Neural cell (in vitro differentiated cells): ENCODE data around the gene PCDH9. TPM values are rescaled to one million over a fixed set of nuclear protein-coding genes. Genes with fewer than 3 reads are reported as not detected.

Experiments
- H2AFZ ChIP-seq: fragments of 200-600, 300-800 bp; sonication (generic), shearing (Covaris generic); 2 replicates; pipeline ENCODE4 v1.6.0; 2014; ENCODE audit warnings: low read depth, mild to moderate bottlenecking, antibody characterized with exemption, low read length, moderate library complexity
- H3F3A ChIP-seq: fragments of 200-600 bp; shearing (Covaris generic); 2 replicates; pipeline ENCODE4 v1.6.1; 2016; ENCODE audit warnings: mild to moderate bottlenecking, moderate library complexity, mixed read lengths, antibody characterized with exemption, low read length; ENCODE audit not compliant: insufficient read depth, poor library complexity, severe bottlenecking
- H3K27ac ChIP-seq: fragments of 200-600, 300-800 bp; sonication (generic), shearing (Covaris generic); 2 replicates; pipeline ENCODE4 v1.5.1; 2014; ENCODE audit warnings: mild to moderate bottlenecking, low read length, moderate library complexity
- H3K27me3 ChIP-seq: fragments of 300-800, 200-600 bp; sonication (generic), shearing (Covaris generic); 2 replicates; pipeline ENCODE4 v1.6.0; 2014; ENCODE audit warnings: mild to moderate bottlenecking, low read depth, low read length, moderate library complexity; ENCODE audit not compliant: insufficient read depth
- H3K36me3 ChIP-seq: fragments of 300-800, 200-600 bp; sonication (generic), shearing (Covaris generic); 2 replicates; pipeline ENCODE4 v1.5.1; 2014; ENCODE audit warnings: mild to moderate bottlenecking, antibody characterized with exemption, low read length, moderate library complexity; ENCODE audit not compliant: insufficient read depth
- H3K4me2 ChIP-seq: fragments of 300-800, 200-600 bp; sonication (generic), shearing (Covaris generic); 2 replicates; pipeline ENCODE4 v1.6.0; 2014; ENCODE audit warnings: mild to moderate bottlenecking, low read length
- H3K4me3 ChIP-seq: fragments of 300-800, 200-600 bp; sonication (generic), shearing (Covaris generic); 2 replicates; pipeline ENCODE4 v1.5.1; 2014; ENCODE audit warnings: mild to moderate bottlenecking, low read length, moderate library complexity
- H3K79me2 ChIP-seq: fragments of 200-600 bp; shearing (Covaris generic); replicated peaks from 2 replicates; pipeline ENCODE4 v1.6.0; 2014; ENCODE audit warnings: mild to moderate bottlenecking, low read length, moderate library complexity; ENCODE audit not compliant: insufficient read depth
- H3K9ac ChIP-seq: fragments of 300-800, 200-600 bp; sonication (generic), shearing (Covaris generic); 2 replicates; pipeline ENCODE4 v1.6.1; 2016; ENCODE audit warnings: mild to moderate bottlenecking, low read length, mixed read lengths
- H3K9me2 ChIP-seq: fragments of 200-600 bp; shearing (Covaris generic); 2 replicates; pipeline ENCODE4 v1.6.1; 2016; ENCODE audit warnings: mild to moderate bottlenecking, low read length, mixed read lengths; ENCODE audit not compliant: insufficient read depth
- H3K9me3 ChIP-seq: fragments of 200-600, 300-800 bp; sonication (generic), shearing (Covaris generic); 2 replicates; pipeline ENCODE4 v1.6.1; 2016; ENCODE audit warnings: mild to moderate bottlenecking, mixed run types, low read length, moderate library complexity, mixed read lengths
- H4K20me1 ChIP-seq: fragments of 200-600 bp; shearing (Covaris generic); 2 replicates; pipeline ENCODE4 v1.6.1; 2016; ENCODE audit warnings: mild to moderate bottlenecking, mixed run types; ENCODE audit not compliant: insufficient read depth
- EP300 ChIP-seq: fragments of 450-650 bp; conservative IDR thresholded peaks from 2 replicates; pipeline ENCODE4 v1.6.1; 2014; ENCODE audit warnings: antibody characterized with exemption, mild to moderate bottlenecking, moderate library complexity; ENCODE audit not compliant: poor library complexity, severe bottlenecking
- EZH2 ChIP-seq: fragments of 200-600, 300-800 bp; shearing (Covaris generic), sonication (generic); IDR thresholded peaks from 2 replicates; pipeline ENCODE4 v1.6.1; 2014; ENCODE audit warnings: antibody characterized with exemption, low read length, borderline replicate concordance, mild to moderate bottlenecking; ENCODE audit not compliant: insufficient read depth, poor library complexity, severe bottlenecking
- MXI1 ChIP-seq: fragments of 450-650 bp; conservative IDR thresholded peaks from 2 replicates; pipeline ENCODE4 v1.6.1; 2014; ENCODE audit warnings: antibody characterized with exemption, mild to moderate bottlenecking; ENCODE audit not compliant: poor library complexity, severe bottlenecking
- POLR2AphosphoS5 ChIP-seq: IDR thresholded peaks from 2 replicates; pipeline ENCODE4 v1.6.1; 2012
- RAD21 ChIP-seq: fragments of 450-650 bp; conservative IDR thresholded peaks from 2 replicates; pipeline ENCODE4 v1.6.1; 2014; ENCODE audit warnings: antibody characterized with exemption, mild to moderate bottlenecking, moderate library complexity
- SMC3 ChIP-seq: fragments of 450-650 bp; conservative IDR thresholded peaks from 2 replicates; pipeline ENCODE4 v1.6.1; 2014; ENCODE audit warnings: antibody characterized with exemption, mild to moderate bottlenecking, moderate library complexity; ENCODE audit not compliant: poor library complexity
- TAF1 ChIP-seq: IDR thresholded peaks from 2 replicates; pipeline ENCODE4 v1.6.1; 2012; ENCODE audit warnings: low read depth
- polyA plus RNA-seq: library from polyadenylated mRNA; depleted of rRNA; stranded (reverse); fragments of >200 nt; gene quantifications from 2 replicates; pipeline ENCODE4 v1.2.3, GENCODE V29; 2014
- TF ChIP-seq, protein P1 (sequence below): IDR thresholded peaks from 2 replicates; pipeline ENCODE4 v1.6.1; 2012; ENCODE audit warnings: borderline replicate concordance
- TF ChIP-seq, protein P2 (sequence below): fragments of 450-650 bp; IDR thresholded peaks from 2 replicates; pipeline ENCODE4 v1.5.1; 2014; ENCODE audit warnings: antibody characterized with exemption, mild to moderate bottlenecking, moderate library complexity; ENCODE audit not compliant: poor library complexity, severe bottlenecking

The PCDH9 gene
- polyA plus RNA-seq, 1 donor from 2014 or later = 4.6 TPM

DNA sequence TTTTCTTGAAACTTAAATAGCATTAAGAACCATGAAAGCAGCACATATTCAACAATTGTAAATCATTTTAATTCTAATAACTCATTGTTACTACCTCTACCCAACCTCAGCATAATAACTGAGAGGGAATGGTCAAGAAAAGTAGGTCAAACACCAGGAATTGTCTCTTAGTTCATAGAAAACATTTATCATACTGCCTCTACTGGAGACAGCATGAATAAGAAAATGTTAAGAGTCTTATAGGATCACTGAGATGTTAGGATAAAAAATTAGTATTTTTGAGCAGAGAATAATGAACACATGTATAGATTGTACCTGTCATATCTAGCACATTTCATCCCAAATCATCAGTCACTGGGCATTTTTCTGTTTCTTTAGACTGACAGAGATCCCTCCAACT is 515.3 kb downstream of the PCDH9 start:
- TF ChIP-seq EP300 = no peak
- TF ChIP-seq, protein P1, sequence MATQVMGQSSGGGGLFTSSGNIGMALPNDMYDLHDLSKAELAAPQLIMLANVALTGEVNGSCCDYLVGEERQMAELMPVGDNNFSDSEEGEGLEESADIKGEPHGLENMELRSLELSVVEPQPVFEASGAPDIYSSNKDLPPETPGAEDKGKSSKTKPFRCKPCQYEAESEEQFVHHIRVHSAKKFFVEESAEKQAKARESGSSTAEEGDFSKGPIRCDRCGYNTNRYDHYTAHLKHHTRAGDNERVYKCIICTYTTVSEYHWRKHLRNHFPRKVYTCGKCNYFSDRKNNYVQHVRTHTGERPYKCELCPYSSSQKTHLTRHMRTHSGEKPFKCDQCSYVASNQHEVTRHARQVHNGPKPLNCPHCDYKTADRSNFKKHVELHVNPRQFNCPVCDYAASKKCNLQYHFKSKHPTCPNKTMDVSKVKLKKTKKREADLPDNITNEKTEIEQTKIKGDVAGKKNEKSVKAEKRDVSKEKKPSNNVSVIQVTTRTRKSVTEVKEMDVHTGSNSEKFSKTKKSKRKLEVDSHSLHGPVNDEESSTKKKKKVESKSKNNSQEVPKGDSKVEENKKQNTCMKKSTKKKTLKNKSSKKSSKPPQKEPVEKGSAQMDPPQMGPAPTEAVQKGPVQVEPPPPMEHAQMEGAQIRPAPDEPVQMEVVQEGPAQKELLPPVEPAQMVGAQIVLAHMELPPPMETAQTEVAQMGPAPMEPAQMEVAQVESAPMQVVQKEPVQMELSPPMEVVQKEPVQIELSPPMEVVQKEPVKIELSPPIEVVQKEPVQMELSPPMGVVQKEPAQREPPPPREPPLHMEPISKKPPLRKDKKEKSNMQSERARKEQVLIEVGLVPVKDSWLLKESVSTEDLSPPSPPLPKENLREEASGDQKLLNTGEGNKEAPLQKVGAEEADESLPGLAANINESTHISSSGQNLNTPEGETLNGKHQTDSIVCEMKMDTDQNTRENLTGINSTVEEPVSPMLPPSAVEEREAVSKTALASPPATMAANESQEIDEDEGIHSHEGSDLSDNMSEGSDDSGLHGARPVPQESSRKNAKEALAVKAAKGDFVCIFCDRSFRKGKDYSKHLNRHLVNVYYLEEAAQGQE = no peak
- TF ChIP-seq EZH2 = no peak
- TF ChIP-seq SMC3 = no peak
- TF ChIP-seq, protein P2, sequence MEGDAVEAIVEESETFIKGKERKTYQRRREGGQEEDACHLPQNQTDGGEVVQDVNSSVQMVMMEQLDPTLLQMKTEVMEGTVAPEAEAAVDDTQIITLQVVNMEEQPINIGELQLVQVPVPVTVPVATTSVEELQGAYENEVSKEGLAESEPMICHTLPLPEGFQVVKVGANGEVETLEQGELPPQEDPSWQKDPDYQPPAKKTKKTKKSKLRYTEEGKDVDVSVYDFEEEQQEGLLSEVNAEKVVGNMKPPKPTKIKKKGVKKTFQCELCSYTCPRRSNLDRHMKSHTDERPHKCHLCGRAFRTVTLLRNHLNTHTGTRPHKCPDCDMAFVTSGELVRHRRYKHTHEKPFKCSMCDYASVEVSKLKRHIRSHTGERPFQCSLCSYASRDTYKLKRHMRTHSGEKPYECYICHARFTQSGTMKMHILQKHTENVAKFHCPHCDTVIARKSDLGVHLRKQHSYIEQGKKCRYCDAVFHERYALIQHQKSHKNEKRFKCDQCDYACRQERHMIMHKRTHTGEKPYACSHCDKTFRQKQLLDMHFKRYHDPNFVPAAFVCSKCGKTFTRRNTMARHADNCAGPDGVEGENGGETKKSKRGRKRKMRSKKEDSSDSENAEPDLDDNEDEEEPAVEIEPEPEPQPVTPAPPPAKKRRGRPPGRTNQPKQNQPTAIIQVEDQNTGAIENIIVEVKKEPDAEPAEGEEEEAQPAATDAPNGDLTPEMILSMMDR = peak; percentile 23
- TF ChIP-seq TAF1 = no peak
- no peaks in the 10 kb centered on the region for H3K79me2 ChIP-seq
- no peaks in the 10 kb centered on the region for H4K20me1 ChIP-seq
- no peaks in the 10 kb centered on the region for H3F3A ChIP-seq
- no peaks in the 10 kb centered on the region for H3K27me3 ChIP-seq
- H3K9ac ChIP-seq = no peak overlapping the region
- no peak overlapping the region for H3K4me3 ChIP-seq
- H3K9me2 ChIP-seq = no peaks in the 10 kb centered on the region
- no peak overlapping the region for H2AFZ ChIP-seq
- H3K4me2 ChIP-seq = no peak overlapping the region
- no peaks in the 10 kb centered on the region for H3K9me3 ChIP-seq
- no peaks in the 10 kb centered on the region for H3K36me3 ChIP-seq
- H3K27ac ChIP-seq = no peak overlapping the region

DNA sequence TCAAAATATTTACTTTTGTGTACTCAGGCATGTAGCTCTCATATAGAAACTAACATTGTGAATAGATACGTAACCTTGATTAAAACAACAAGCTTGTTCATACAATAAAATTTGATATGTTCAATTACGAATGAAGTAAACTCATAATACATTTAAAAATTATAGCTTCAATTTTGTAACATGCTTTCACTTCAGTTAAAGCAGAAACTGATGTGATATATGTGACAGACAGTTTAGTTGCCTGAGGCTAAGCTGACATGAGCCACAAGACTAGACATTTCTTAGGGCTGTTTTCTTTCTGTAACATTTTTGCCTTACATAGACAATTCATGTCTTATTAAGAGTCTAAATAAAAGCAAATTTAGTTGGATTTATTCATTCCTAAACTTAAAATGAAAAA is 526.0 kb downstream of the PCDH9 start:
- H3K9me3 ChIP-seq = no peaks in the 10 kb centered on the region

DNA sequence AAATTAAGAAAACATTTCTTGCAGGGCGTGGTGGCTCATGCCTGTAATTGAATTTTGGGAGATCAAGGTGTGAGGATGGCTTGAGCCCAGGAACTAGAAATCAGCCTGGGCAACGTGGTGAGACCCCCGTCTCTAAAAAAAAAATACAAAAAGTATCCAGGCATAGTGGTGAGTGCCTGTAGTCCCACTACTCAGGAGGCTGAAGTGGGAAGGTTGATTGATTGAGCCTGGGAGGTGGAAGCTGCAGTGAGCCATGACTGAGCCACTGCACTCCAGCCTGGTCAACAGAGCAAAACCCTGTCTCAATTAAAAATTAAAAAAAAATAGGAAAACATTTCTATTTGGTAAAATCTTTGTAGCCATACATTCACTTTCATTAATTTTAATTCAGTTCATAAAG is 526.5 kb downstream of the PCDH9 start:
- Histone ChIP-seq H3K4me2 (no peak overlapping the region), H2AFZ (no peak overlapping the region), H3K4me3 (no peak overlapping the region), H3K27ac (no peak overlapping the region), H3K36me3 (no peaks in the 10 kb centered on the region), H3K9me3 (no peaks in the 10 kb centered on the region), H3F3A (no peaks in the 10 kb centered on the region), H3K27me3 (no peaks in the 10 kb centered on the region), H4K20me1 (no peaks in the 10 kb centered on the region), H3K79me2 (no peaks in the 10 kb centered on the region), H3K9ac (no peak overlapping the region), H3K9me2 (no peaks in the 10 kb centered on the region)
- no peak for TF ChIP-seq EZH2
- no peak for TF ChIP-seq EP300
- no peak for TF ChIP-seq MXI1
- TF ChIP-seq RAD21 = no peak
- no peak for TF ChIP-seq POLR2AphosphoS5
- TF ChIP-seq SMC3 = no peak
- TF ChIP-seq, protein P2 = no peak
- no peak for TF ChIP-seq TAF1
- TF ChIP-seq, protein P1 = no peak

More for the DNA sequence above, 526.0 kb downstream of the PCDH9 start:
- no peaks in the 10 kb centered on the region for H3K36me3 ChIP-seq
- no peaks in the 10 kb centered on the region for H3F3A ChIP-seq
- H2AFZ ChIP-seq = no peak overlapping the region
- no peaks in the 10 kb centered on the region for H3K9me2 ChIP-seq
- H4K20me1 ChIP-seq = no peaks in the 10 kb centered on the region
- no peaks in the 10 kb centered on the region for H3K79me2 ChIP-seq
- no peak overlapping the region for H3K27ac ChIP-seq
- H3K9ac ChIP-seq = no peak overlapping the region
- no peaks in the 10 kb centered on the region for H3K27me3 ChIP-seq
- no peak overlapping the region for H3K4me3 ChIP-seq
- H3K4me2 ChIP-seq = no peak overlapping the region
- TF ChIP-seq TAF1 (no peak), EP300 (peak; percentile 76)
